Measurements from ENCODE around the gene NCKAP5. TPM values are rescaled to one million over a fixed set of nuclear protein-coding genes. Genes with fewer than 3 reads are reported as not detected.

The NCKAP5 gene
- total and polyA plus RNA-seq, 2 donors (not counting 1 experiment from before 2014, with no cell fraction given): not detected

DNA sequence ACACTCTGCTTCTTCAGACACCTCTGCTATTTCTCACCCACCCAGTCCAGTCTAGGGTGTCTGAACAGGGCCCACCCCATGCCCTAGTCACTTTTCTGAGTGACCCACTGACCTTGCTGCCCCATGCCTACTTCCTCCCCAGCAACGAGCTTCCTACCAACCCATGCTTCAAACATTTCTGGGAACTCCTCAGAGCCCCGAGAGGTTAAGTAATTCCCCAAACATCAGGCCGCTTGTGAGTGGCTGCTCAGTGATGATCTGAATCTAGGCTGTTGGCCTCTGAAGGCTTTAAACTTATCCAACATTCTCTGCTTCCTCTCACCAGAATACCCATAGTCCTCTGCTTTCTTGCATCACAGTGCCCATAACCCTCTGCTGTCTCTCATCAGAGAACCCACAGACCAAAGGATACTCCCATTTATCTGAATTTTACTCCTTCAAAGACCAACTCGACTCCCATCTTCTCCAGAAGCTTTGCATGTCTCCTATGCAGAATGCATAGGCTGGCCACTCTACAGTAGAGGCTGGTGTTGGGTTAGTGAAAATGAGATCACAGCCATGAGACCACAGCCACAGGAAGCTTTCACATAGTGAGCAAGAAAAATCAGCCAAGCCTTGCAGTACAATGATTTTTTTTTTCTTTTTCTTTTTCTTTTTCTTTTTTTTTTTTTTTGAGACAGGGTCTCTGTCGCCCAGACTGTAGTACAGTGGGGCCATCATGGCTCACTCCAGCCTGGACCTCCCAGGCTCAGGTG, 588.7 kb downstream of the NCKAP5 start:
- no peak overlapping the region for H3K4me2 ChIP-seq (replicated peaks; ENCODE audit: low read depth, low read length, poor library complexity, severe bottlenecking)
- ChIA-PET POLR2A (no interaction called here), CTCF (no interaction called here)
- no peak overlapping the region for H3K4me3 ChIP-seq (ENCODE audit: control extremely low read depth in 1 of 5, extremely low read depth in 1 of 5, insufficient read depth in 1 of 5, low read depth in 2 of 5, low read length in 4 of 5)
- H2AFZ ChIP-seq (ENCODE audit: insufficient read depth, low read depth, low read length, poor library complexity, severe bottlenecking): no peak overlapping the region
- H3K9me3 ChIP-seq (ENCODE audit: control extremely low read depth in 1 of 3, control insufficient read depth in 2 of 3, insufficient read depth in 1 of 3, low read length in 2 of 3): peaks cover 0 to 2% (median 0%) of the 10 kb centered on the region in 3 donors
- no peak for TF ChIP-seq EZH2 (IDR thresholded peaks at IDR 0.05; ENCODE audit: borderline replicate concordance, insufficient read depth, low read depth, low read length, poor library complexity, severe bottlenecking)
- TF ChIP-seq, protein P1, sequence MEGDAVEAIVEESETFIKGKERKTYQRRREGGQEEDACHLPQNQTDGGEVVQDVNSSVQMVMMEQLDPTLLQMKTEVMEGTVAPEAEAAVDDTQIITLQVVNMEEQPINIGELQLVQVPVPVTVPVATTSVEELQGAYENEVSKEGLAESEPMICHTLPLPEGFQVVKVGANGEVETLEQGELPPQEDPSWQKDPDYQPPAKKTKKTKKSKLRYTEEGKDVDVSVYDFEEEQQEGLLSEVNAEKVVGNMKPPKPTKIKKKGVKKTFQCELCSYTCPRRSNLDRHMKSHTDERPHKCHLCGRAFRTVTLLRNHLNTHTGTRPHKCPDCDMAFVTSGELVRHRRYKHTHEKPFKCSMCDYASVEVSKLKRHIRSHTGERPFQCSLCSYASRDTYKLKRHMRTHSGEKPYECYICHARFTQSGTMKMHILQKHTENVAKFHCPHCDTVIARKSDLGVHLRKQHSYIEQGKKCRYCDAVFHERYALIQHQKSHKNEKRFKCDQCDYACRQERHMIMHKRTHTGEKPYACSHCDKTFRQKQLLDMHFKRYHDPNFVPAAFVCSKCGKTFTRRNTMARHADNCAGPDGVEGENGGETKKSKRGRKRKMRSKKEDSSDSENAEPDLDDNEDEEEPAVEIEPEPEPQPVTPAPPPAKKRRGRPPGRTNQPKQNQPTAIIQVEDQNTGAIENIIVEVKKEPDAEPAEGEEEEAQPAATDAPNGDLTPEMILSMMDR (IDR thresholded peaks at IDR 0.05): no peak
- intact Hi-C loops (cut with micrococcal nuclease): no loop called here
- no peak for DNase-seq
- Mint-ChIP-seq H3K9me3 (ENCODE audit: insufficient read depth) (no peaks in the 10 kb centered on the region), H3K4me1 (no peaks in the 10 kb centered on the region), H3K4me3 (no peak overlapping the region), H3K27ac (no peak overlapping the region), H3K27me3 (no peaks in the 10 kb centered on the region)
- H3K9ac ChIP-seq (ENCODE audit: low read length): no peak overlapping the region
- H4K20me1 ChIP-seq (ENCODE audit: control insufficient read depth, insufficient read depth, low read length, poor library complexity, severe bottlenecking): no peaks in the 10 kb centered on the region
- ATAC-seq (ENCODE audit: low read depth): no peak
- H3K27me3 ChIP-seq (replicated peaks in 1 of 4; ENCODE audit: control extremely low read depth in 1 of 4, control insufficient read depth in 3 of 4, insufficient read depth in 4 of 4, low read length in 3 of 4): no peaks in the 10 kb centered on the region
- H3K4me1 ChIP-seq (ENCODE audit: control insufficient read depth in 2 of 2, insufficient read depth in 2 of 2, low read length in 2 of 2): no peaks in the 10 kb centered on the region
- H3K36me3 ChIP-seq (replicated peaks in 1 of 2; ENCODE audit: control extremely low read depth in 1 of 2, control insufficient read depth in 1 of 2, extremely low read depth in 1 of 2, insufficient read depth in 2 of 2, low read length in 1 of 2): no peaks in the 10 kb centered on the region
- 79% methylated on average over 3 of the region's 5 CpGs for WGBS (ENCODE audit: insufficient coverage)
- H3K27ac ChIP-seq (ENCODE audit: low read length in 2 of 2): no peak overlapping the region
- H3K79me2 ChIP-seq (ENCODE audit: control insufficient read depth, insufficient read depth, low read length): no peaks in the 10 kb centered on the region

DNA sequence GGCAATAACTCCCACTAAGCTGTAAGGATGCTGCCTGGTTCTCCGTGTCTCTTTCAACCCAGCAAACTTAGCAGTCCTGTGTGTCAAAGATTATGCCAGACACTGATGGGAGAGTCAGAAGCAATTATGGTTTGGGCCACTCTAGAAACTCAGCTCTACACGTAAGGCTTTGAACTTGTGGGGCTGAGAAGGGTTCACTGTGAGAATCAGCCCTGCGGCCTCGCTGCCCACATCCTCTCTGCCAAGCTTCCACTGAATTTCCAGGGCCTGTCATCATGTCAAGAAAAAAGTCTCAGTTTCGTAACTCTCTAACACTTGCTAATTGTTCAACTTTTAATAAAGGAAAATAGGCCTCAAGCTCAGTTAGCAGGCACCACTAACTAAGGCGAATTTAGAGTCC, 589.4 kb downstream of the NCKAP5 start:
- no peaks in the 10 kb centered on the region for H3K36me3 ChIP-seq (replicated peaks in 1 of 2; ENCODE audit: control extremely low read depth in 1 of 2, control insufficient read depth in 1 of 2, extremely low read depth in 1 of 2, insufficient read depth in 2 of 2, low read length in 1 of 2)
- WGBS (ENCODE audit: insufficient coverage): 45% methylated on average over 4 of the region's 6 CpGs
- H3K27ac ChIP-seq (ENCODE audit: low read length in 2 of 2): no peak overlapping the region
- intact Hi-C loops (cut with micrococcal nuclease): no loop called here
- Mint-ChIP-seq H3K27me3 (no peaks in the 10 kb centered on the region), H3K27ac (no peak overlapping the region), H3K4me1 (no peaks in the 10 kb centered on the region), H3K9me3 (ENCODE audit: insufficient read depth) (no peaks in the 10 kb centered on the region), H3K4me3 (no peak overlapping the region)
- H3K4me2 ChIP-seq (replicated peaks; ENCODE audit: low read depth, low read length, poor library complexity, severe bottlenecking): no peak overlapping the region
- no peak for TF ChIP-seq EZH2 (IDR thresholded peaks at IDR 0.05; ENCODE audit: borderline replicate concordance, insufficient read depth, low read depth, low read length, poor library complexity, severe bottlenecking)
- ATAC-seq (ENCODE audit: low read depth) (no peak), DNase-seq (no peak)
- ChIA-PET POLR2A (no interaction called here), CTCF (no interaction called here)
- no peak overlapping the region for H3K9ac ChIP-seq (ENCODE audit: low read length)
- H3K4me3 ChIP-seq (ENCODE audit: control extremely low read depth in 1 of 5, extremely low read depth in 1 of 5, insufficient read depth in 1 of 5, low read depth in 2 of 5, low read length in 4 of 5): no peak overlapping the region
- no peaks in the 10 kb centered on the region for H3K4me1 ChIP-seq (ENCODE audit: control insufficient read depth in 2 of 2, insufficient read depth in 2 of 2, low read length in 2 of 2)
- H3K79me2 ChIP-seq (ENCODE audit: control insufficient read depth, insufficient read depth, low read length): no peaks in the 10 kb centered on the region
- no peak overlapping the region for H2AFZ ChIP-seq (ENCODE audit: insufficient read depth, low read depth, low read length, poor library complexity, severe bottlenecking)
- no peaks in the 10 kb centered on the region for H3K27me3 ChIP-seq (replicated peaks in 1 of 4; ENCODE audit: control extremely low read depth in 1 of 4, control insufficient read depth in 3 of 4, insufficient read depth in 4 of 4, low read length in 3 of 4)
- H3K9me3 ChIP-seq (ENCODE audit: control extremely low read depth in 1 of 3, control insufficient read depth in 2 of 3, insufficient read depth in 1 of 3, low read length in 2 of 3): peaks cover 0 to 2% (median 0%) of the 10 kb centered on the region in 3 donors
- no peaks in the 10 kb centered on the region for H4K20me1 ChIP-seq (ENCODE audit: control insufficient read depth, insufficient read depth, low read length, poor library complexity, severe bottlenecking)
